GM19099 (cell line): Measurements from ENCODE around the gene QTRT2.

Source experiments
- POLR2A ChIP-seq: IDR thresholded peaks from 3 replicates; pipeline ENCODE4 v1.6.1; 2011; ENCODE audit warnings: low read depth; ENCODE audit not compliant: insufficient read length; ENCODE audit errors: extremely low read depth

Gene QTRT2

DNA sequence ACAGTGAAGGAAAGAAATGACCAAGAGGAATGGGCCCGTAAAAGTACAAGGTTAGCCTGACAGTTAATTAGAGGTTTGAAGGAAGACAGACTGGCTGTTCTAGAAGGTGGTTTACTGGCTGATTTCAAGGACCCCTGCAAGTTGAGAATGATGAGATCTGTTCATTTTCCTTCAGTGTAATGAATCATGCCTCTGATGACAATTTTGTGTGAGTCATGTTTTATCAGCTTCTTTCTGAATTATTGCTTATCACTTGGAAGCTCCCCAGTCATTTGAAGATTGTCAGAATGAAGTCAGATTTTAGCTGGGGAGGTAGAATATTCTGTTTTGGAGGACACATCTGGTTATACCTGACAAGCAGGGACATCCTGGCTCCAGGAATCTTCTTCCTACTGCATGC lies 71.7 kb downstream of the QTRT2 start:
- no peak for TF ChIP-seq POLR2A

DNA sequence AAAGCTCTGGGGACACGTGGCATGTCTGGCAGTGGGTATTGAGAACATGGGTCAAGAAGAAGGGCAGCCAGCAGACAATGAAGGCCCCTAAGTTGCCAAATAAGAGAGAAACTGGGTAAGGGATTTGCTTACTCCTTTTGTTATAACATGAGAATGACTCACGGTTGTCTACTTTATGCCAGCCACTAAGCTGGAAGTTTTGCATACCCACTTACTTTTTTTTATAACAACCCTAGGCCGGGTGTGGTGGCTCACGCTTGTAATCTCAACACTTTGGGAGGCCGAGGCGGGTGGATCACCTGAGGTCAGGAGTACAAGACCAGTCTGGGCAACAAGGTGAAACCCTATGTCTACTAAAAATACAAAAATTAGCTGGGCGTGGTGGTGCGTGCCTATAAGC lies 72.3 kb downstream of the QTRT2 start:
- no peak for TF ChIP-seq POLR2A

DNA sequence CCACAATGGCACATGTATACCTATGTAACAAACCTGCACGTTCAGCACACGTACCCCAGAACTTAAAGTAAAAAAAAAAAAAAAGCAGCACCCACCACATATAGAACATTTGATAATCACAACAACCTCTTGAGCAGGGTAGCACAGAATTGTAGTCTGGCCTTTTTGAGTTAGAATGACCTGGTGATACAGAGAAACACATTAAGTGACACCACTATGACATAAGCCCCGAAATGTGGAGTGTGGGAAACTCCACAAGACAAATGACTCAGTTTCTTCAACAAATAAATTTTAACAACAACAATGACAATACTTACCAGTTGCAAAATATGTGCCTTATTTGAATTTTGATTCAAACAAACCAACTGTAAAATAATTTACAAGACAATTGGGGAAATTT lies 76.0 kb downstream of the QTRT2 start:
- no peak for TF ChIP-seq POLR2A

DNA sequence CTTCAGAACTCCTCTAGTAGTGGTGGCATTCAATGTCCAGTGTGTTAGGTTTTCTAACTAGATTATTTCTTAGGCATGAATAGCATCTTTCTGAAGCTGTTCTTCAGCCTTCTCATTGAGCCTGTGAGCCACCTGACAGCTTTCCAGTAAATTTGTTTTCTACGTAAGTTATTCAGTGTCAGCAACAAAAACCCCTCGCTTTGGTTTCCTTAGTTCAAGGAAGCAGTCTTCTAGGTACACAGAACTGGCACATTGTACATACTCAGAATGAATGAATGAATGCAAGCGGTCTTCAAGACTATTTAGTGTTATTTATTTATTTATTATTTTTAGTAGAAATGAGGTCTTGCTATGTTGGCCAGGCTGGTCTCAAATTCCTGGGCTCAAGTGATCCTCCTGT lies 77.4 kb downstream of the QTRT2 start:
- TF ChIP-seq POLR2A, result no peak
